Inflammatory macrophage treated with lipopolysaccharide for 4 hours (primary cell): ENCODE data around the gene RPL22L1.
A peak's percentile ranks its signal among the peaks of the same experiment; 100 is the strongest.
"Not testable (repeated sequence)": the region's sequence is repeated elsewhere in the genome, so short reads cannot be mapped to it uniquely, and the experiment has no call there.

Experiments used
- DNase-seq: peaks from one replicate; pipeline ENCODE4 v3.0.0-alpha.2; 2020

Gene RPL22L1

DNA sequence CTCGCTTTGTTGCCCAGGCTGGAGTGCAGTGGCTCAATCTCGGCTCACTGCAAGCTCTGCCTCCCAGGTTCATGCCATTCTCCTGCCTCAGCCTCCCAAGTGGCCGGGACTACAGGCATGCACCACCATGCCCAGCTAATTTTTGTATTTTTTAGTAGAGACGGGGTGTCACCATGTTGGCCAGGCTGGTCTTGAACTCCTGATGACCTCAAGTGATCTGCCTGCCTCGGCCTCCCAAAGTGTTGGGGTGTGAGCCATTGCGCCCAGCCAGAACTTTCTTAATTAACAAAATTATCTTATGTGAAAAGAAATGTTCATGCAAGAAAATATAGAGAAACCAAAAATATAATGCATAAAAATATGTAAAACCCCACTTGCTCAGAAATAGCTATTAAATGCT, 7.3 kb upstream of the RPL22L1 start:
- not testable (repeated sequence) for DNase-seq

DNA sequence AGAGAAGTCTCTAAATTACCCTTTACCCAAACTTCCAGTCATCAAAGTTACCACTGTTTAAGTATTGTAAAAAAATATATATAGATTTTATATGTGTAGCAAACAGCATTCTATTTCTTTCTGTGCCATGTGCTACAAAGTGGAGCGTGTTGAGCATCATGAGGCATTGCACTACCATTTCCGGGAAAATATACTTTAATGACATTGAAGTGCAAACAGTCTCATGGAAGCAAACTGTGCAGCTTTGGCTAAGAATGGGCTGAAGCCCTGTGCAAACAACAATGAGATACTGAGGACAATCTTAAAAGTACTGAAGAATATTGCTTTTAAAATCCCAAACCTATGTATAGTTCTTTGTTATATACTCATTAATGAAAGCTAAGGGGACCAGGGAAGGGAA, 6.5 kb upstream of the RPL22L1 start:
- no peak for DNase-seq

DNA sequence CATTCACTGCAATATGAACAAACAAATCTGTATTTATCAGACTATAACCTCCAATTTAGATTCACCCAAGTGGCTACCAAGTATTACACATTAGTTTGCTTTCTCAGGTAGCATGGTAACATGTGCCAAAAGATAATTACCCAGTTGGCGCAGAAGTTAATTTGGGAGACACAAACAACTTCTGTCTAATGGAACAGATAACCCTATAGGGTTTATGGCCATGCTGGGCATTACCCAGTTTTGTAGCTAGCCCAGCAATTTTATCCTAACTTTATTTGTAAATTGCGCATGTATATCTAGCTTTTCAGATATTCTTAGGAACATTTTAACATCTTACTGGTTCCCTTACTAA, 780 bp downstream of the RPL22L1 start:
- no peak for DNase-seq

DNA sequence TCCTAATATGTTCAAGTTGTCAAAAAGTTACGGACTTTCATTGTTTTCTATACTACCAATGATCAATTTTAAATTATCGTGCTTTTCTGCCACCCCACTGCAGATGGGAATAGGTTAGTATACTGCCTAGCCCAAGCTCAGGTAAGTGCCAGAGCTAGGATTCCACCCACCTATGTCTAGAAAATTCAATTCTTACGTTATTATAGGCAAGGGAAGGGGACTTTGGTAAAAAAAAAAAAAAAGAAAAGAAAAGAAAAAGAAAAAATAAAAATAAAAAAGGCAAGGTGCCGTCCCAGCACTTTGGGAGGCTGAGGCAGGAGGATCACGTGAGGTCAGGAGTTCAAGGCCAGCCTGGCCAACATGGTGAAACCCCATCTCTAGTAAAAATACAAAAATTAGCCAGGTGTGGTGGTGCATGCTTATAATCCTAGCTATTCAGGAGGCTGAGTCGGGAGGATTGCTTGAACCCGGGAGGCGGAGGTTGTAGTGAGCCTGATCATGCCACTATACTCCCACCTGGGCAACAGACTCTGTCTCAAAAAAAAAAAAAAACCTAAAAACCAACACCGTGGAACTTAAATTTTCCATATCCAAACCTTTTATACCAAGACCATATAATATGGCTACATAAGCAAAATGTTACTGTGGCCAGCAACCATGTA, 1.3 kb downstream of the RPL22L1 start:
- DNase-seq = no peak

DNA sequence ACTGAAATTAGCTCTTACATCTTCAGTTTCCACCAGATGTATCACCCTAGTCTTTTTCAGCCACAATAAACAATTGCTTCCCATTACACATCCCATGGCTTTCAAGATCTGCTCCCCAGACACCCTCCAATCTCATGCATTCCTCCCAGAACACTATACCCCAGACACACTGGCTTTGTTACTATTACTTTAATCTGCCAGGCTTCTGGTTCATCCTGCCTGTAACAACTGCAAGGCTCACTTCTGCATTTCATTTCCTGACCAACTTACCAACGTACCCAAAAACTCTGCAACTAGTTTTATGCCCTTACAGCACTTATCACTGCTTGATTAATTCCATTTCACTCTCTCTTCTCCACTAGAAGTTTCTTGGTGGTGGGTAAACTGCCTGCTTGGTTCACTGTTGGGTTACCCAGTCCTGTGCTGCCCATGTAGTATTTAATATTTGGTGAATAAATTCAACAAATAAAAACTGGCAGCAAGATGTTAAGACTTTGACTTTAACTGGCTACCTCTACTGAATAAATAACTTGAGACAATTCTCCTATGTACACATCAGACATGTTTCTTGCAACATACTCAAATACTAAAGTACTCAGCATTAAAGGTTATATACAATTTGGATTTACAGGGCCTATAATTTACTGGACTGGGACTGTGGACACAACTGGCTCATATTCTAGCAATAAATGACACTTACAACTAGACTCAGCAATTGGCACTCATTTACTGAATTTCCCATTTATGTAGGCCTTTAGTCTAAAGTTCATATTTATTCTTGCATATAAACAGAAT, 2.7 kb downstream of the RPL22L1 start:
- peak; percentile 44 for DNase-seq

DNA sequence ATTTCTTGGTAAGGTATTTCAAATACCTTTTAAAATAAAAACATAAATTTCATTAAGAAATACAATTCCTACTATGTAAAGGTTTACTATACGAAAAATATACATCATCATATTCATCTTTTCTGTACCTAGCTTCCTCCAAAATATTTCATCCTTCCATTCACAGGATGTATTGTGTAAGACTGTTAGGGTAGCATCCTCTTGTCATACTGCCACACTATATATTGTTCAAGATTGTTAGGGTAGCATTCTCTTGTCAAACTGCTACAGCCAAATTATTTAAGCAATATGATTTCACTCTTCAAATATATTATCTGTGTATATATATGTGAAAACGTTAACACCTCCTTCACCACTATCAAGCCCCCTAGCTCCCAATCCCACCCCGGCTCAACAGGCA, 3.5 kb downstream of the RPL22L1 start:
- DNase-seq = no peak

DNA sequence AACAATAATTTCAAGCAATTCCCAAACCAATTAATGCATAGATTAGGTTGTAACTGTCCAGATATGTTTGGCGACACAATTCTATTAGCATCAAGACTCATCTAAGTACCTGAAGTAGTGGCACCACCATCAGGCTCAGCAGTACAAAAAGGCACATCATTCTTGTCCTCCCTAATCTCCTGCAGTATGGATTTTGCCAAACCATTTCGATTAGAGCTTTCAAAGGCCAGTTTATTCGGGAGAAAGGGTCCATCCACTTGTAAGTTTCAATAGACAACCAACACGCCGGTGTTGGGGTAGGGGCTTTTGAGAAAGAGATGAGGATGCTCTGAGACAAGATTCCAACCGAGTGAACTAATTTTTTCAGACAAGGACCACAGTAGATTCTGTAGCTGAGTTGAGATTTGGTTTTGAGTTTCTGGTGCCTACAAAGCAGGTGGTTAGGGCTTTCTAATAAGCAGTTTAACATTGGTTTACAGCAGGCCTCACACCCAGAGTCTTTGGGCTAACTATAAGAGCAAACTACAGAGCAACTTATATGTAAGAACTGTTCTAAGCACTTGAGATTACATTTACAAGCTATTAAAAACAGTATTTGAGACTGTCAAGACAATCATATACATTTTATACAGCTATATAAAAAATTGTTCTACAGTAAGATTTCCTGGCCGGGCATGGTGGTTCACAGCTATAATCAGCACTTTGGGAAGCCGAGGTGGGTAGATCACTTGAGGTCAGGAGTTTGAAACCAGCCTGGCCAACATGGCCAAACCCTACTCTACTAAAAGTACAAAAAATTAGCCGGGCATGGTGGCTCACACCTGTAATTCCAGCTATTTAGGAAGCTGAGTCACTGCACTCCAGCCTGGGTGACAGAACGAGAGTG, 4.5 kb downstream of the RPL22L1 start:
- no peak for DNase-seq

DNA sequence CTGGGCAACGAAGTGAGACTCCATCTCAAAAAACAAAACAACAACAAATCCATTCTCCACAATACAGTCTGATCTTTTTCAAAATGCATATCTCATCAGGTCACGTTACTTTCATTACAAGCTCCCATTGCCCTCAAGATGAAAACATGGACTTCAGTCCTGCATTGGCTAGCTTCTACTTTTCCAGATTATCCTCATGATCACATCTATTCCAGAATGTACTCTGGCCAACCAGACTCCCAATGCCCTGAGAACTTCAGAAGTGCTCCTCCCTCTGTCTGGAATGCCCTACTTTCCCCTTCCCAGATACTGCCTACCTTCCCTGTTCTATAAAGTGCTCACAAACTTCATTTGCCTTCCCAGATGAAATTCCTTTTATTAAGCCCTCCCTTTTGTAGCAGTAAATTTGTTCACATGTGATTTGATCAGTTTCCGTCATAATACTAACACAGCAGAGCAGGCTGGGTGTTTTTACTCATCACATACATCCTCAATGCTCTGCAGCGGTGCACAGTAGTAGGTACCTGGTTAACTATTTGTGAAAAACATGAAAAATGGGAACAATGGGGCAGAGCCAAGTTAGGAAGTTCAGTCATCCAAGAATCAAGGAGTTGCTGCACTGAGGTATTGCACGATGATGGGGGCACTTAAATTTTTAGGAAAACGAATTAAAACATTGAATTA, 5.3 kb downstream of the RPL22L1 start:
- no peak for DNase-seq

DNA sequence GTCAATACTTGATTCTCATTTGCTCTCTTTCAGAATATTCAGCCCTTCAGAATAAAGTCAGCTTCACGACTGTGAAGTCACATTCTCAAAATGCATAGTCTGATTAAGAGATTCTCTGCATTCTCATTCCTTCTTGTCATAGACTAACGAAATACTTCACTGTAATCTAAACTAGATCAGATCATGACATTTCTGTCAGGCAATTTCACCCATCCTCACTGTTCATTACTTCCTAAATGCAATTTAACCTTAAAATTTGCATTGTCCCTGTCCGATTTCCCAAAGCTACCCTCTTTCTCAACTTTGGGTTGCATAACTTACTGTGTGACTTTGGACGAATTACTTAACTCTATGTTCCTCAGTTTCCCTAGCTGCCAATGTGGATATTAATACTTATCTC, 6.2 kb downstream of the RPL22L1 start:
- peak; percentile 53 for DNase-seq

DNA sequence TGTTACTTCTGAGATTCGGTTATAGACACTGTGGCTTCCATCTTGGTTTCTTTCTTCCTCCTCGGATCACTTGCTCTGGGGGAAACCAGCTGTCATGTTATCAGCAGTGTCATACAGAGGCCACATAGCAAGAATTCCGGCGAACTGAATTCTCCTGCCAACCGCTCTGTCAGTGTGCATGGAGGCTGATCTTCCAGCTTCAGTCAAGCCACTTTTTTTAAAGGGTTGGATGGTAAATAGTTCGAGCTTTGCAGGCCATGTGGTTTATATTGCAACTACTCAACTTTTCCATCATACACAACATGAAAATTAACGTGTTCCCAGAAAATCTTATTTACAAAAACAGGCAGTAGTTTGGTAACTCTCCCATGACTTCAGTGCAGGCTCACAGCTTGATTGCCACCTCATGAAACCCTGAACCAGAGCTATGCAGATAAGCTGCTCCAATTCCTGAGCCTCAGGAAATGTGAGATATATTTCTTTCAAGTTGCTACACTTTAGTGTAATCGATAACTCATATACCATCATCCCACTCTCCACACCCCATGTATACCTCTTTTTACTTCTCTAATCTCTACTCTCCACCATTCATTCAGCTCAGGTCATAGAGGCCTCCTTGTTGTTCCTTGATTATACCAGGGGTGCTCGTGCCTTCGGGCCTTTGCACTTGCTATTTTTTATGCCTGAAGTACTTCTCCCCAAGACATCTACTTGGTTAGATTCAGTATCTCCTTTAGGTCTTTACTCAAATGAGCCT, 7.2 kb downstream of the RPL22L1 start:
- no peak for DNase-seq

DNA sequence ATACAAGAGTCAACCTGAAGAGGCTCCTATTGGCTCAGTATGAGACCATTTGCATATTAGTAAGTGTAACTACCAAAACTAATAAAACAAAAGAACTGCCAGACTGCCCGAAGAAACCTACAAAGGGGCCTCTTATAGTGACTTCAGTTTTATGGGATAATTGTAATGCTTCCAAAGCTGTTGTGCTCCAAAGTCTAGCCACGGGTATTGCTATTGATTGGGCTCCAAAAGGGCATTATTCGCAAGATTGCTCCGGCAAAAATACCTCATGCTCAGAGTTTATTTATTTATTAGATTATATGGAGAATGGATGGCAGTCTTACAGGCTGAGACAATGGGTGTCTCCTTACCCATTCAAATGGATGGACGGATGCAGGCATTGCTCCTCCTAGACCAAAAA, 11.4 kb downstream of the RPL22L1 start:
- no peak for DNase-seq

DNA sequence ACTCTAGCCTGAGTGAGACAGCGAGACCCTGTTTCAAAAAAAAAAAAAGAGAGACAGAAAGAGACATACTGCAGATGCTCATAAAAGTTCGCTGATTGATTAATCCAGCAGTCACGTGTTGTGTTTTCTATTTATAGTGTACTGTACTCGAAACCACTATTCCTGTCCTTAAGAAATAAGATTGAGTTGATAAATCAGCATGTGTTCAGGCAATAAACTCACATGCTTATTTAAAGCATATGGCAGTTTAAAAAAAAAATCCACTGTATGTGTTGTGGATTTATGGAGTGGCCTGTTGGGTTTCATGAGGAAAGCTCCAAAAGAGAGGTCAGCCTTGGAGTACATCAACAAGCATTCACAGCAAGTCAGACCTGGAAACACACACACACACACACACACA, 17.7 kb downstream of the RPL22L1 start:
- no peak for DNase-seq

DNA sequence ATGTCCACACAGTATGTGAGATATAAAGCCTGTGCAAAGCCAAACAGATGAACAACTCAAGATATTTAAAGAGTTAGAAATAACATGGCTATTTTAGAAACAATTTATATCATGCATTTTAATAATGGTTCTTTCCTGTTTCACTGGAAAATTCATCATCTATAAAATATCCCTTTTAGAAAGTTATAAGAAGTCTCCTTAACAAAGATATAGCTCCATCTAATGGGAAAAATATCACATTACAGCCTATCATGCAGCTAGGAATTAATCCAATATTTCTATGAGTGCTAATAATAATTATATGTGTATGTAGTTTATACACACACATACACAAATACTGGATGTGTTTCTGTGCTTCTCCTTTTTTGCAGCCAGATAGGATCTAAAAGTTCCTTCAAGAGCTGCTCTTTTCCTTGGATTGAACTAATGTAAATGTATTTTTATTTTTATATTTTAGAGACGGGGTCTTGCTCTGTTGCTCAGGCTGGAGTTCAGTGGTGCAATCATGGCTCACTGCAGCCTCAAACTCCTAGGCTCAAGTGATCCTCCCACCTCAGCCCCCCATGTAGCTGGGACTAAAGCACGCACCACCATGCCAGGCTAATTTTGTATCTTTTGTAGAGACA, 21.6 kb downstream of the RPL22L1 start:
- DNase-seq = peak; percentile 11

DNA sequence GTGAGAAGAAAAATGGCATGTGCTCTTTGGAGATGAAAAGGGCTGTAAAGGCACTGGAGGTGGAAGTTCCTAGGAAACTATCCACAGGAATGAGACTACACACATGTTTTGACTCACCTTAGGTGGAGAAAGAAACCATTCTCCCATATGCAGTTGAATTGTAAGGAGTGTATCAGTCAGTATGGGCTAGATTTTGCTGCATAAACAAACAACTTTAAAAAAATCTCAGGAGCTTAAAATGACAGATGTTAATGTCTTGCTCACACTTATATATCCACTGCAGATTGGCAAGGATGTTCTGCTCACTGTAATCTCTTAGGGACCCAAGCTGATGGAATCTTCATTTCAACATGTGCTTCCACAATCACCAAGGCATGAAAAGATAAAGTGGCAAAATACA, 25.6 kb downstream of the RPL22L1 start:
- DNase-seq = no peak

DNA sequence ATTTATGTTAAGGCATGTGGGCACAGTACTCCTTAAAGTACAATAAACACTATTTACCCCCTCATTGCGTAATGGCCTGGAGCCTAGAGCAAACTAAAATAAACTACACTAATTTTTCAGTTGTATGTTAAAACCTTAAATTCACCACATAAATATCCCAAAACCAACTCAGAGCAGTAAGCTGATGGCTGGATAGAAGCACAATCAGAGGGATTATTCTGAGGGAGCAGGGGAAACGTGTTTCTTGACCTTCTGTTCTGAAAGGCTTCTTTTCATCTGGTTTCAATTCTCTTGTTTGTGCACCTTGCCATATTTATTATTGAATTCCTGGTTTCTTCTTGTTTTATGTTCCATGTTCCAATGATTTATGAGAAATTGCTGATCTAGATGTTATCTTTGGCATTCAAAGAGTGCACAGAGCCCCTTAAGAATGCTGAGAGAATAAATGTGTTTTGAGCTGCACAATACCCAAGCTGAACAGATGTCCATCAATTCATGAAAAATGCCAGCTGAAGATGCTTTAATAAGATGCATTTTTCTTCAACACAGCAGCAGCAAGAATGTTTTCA, 29.6 kb downstream of the RPL22L1 start:
- no peak for DNase-seq

DNA sequence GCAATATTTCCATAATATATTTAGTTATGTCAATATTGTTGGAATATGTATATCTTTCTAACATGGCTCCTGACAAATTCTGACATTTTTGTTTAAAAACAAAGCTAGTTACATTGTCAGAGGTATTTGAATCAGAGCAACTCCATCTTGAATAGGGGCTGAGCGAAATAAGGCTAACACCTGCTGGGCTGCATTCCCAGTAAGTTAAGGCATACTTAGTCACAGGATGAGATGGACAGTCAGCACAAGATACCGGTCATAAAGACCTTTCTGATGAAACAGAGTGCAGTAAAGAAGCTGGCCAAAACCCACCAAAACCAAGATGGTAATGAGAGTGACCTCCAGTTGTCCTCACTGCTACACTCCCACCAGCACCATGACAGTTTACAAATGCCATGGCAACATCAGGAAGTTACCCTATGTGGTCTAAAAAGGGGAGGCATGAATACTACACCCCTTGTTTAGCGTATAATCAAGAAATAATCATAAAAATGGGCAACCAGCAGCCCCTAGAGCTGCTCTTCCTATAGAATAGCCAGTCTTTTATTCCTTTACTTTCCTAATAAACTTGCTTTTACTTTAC, 30.4 kb downstream of the RPL22L1 start:
- DNase-seq = no peak

DNA sequence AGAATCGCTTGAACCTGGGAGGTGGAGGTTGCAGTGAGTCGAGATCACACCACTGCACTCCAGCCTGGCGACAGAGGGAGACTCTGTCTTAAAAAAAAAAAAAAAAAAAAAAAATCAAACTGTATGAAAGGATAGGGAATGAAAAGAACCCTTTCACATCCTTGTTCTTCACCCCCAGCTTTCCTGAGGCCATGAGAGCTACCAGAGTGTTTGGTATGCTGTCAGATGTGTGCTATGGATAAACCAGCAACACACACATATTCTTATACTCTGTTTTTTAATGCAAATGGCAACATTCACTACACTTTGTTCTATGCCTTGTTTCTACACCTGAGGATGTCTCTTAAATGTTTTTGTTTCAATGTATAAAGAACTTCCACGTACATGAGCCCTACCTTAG, 33.5 kb downstream of the RPL22L1 start:
- DNase-seq = no peak

DNA sequence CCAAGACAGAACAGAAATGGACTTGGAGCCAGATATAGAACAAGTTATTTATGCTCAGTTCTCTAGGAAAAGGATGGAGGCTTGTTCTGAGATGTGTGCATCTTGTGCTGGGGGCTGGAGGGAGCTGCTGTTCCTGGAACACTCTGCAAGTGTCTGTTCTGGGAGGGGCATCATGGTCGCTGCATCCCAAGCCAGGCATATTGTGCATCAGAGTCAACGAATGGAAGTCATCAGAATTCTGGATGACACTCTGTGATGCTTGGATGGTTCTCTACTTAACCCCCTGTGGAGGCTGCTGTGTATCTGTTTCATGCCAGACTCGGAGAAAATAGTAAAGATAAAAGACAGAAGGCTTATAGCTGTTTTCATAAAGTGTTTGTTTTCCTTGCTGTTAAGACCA, 34.7 kb downstream of the RPL22L1 start:
- no peak for DNase-seq

DNA sequence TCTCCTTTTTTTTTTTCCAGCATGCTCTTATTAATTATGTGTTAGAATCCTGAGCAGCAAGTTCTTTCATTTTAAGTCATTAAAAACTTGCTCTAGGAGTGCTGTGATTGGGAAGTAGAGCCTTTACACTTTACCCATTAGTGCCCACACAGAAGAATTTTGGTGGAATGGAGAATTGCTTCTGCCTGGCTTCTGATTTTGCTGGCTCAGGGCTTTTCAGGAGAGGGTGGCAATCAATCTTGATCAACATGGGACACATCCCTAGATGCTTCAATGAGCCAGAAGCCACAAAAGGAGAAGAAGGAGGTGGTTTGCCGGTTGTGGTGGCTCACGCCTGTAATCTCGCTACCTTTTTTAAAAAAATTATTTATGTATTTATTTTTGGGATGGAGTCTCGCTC, 39.4 kb downstream of the RPL22L1 start:
- DNase-seq = no peak

DNA sequence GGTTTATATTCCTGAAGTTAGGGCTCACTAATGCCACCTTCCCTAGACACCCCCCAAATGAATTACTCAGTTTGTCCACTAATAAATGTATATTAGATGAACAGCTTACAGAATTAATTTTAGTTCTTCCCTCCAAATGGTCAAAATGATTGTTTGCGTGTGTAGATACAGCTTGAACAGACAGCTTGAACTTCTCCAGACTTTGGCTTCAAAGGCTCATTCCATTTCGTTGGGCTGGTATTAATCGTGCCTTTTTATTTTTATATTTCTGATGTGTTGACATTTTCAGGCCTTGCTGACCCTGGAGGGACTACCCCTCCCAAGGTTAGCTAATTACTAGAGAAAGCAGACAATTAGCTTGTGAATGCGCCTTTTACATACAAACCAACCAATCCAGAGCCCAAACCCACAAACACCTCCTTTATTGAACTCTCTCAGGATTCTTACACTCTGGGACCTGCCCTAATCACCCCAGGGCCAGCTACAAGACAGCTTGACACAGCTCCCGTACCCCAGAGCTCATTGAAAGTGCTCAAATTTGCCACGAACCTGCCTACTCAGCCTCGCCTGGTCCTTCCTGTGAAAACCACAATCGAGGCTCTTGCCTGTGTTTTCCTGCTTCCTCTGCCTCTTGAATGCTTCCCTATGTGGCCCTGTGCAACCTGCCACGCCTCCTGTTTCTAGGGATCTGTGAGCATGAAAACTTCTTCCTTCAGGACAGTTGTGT, 40.3 kb downstream of the RPL22L1 start:
- DNase-seq = no peak

DNA sequence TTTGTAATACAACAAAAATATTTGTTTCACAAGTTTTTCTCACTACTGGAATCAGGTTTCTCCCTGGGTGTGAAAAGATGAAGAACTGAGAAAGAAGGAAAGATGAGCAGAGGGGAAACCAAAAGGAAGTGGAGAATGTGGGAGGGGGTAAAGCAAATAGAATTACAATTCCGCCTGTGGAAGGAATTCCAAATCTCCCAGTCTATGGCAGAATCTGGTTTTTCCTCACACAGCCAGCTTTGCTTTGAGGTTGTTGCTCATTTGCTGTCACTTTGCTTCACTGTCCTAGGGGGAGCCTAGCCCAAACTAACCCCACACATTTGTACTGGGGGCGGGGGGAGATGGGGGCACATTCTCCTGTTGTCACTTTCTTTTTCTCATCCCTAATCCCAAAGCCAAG, 43.9 kb downstream of the RPL22L1 start:
- DNase-seq = no peak
